IMR-90 (cell line): ENCODE measurements around the gene PTGDS. TPM values are rescaled to one million over a fixed set of nuclear protein-coding genes. Genes with fewer than 3 reads are reported as not detected.

Experiments used
- ATAC-seq: fragments of 200-7000 bp; cut with Tn5 transposase; 2 replicates; pipeline ENCODE4 v1.9.1; 2020; ENCODE audit warnings: low read depth, mild to moderate bottlenecking, moderate library complexity
- BruUV-seq: library from RNA; stranded (reverse); fragments of 400-500 nt; replicated peaks from 2 replicates; lab custom pipeline; 2021; lab: Mats Ljungman, UMichigan
- CTCF ChIA-PET: fragments of 300-600 bp; formaldehyde crosslinking; extraction: SDS; loops from one replicate; lab custom pipeline; 2021; ENCODE audit warnings: antibody characterized with exemption; lab: Yijun Ruan, JAX
- POLR2A ChIA-PET: fragments of 300-600 bp; sonication (Branson Sonifier 250); formaldehyde crosslinking; loops from one replicate; lab custom pipeline; 2022; ENCODE audit warnings: antibody characterized with exemption; ENCODE audit not compliant: unreplicated experiment; lab: Charles Lee
- DNase-seq: peaks from one replicate; pipeline ENCODE4 v3.0.0; 2013
- H2AFZ ChIP-seq: replicated peaks from 2 replicates; pipeline ENCODE3; 2013; ENCODE audit warnings: low read length, mild to moderate bottlenecking; ENCODE audit not compliant: poor library complexity
- H2AK5ac ChIP-seq: 2 replicates; pipeline ENCODE4 v1.6.1; 2013; ENCODE audit warnings: low read depth, low read length, inconsistent platforms
- H2AK9ac ChIP-seq: replicated peaks from 2 replicates; pipeline ENCODE3; 2013; ENCODE audit warnings: mild to moderate bottlenecking, low read depth, low read length, moderate library complexity; ENCODE audit not compliant: poor library complexity
- H2BK120ac ChIP-seq: 2 replicates; pipeline ENCODE4 v1.6.1; 2013; ENCODE audit warnings: low read depth, low read length, inconsistent platforms
- H2BK15ac ChIP-seq: 3 replicates; pipeline ENCODE4 v1.6.1; 2013; ENCODE audit warnings: low read depth, low read length, inconsistent platforms
- H2BK20ac ChIP-seq: 2 replicates; pipeline ENCODE4 v1.6.1; 2013; ENCODE audit warnings: low read depth, mild to moderate bottlenecking, inconsistent platforms, low read length, moderate library complexity
- H2BK5ac ChIP-seq: 2 replicates; pipeline ENCODE4 v1.6.1; 2013; ENCODE audit warnings: mild to moderate bottlenecking, low read depth, low read length, inconsistent platforms; ENCODE audit not compliant: poor library complexity, severe bottlenecking
- H3K14ac ChIP-seq: replicated peaks from 2 replicates; pipeline ENCODE4 v1.6.1; 2013; ENCODE audit warnings: low read depth, low read length, inconsistent platforms
- H3K18ac ChIP-seq: 2 replicates; pipeline ENCODE4 v1.6.1; 2013; ENCODE audit warnings: low read depth, low read length, control low read depth
- H3K23ac ChIP-seq: 2 replicates; pipeline ENCODE4 v1.6.1; 2013; ENCODE audit warnings: low read depth, low read length, inconsistent platforms
- H3K27ac ChIP-seq: 2 replicates; pipeline ENCODE4 v1.5.1; 2013; ENCODE audit warnings: mild to moderate bottlenecking, control low read depth, low read length; ENCODE audit not compliant: insufficient read depth
- H3K27me3 ChIP-seq: 2 replicates; pipeline ENCODE4 v1.6.1; 2013; ENCODE audit warnings: low read length; ENCODE audit not compliant: control insufficient read depth, insufficient read depth
- H3K36me3 ChIP-seq: 2 replicates; pipeline ENCODE4 v1.6.1; 2013; ENCODE audit warnings: low read length, mixed read lengths; ENCODE audit not compliant: control insufficient read depth, insufficient read depth
- H3K4ac ChIP-seq: 2 replicates; pipeline ENCODE4 v1.6.1; 2013; ENCODE audit warnings: low read depth, low read length, inconsistent platforms
- H3K4me1 ChIP-seq: 2 replicates; pipeline ENCODE4 v1.6.1; 2013; ENCODE audit warnings: low read length, mixed read lengths; ENCODE audit not compliant: control insufficient read depth, insufficient read depth
- H3K4me2 ChIP-seq: 2 replicates; pipeline ENCODE4 v1.6.1; 2013; ENCODE audit warnings: low read depth, mild to moderate bottlenecking, control low read depth, low read length, moderate library complexity
- H3K4me3 ChIP-seq: 2 replicates; pipeline ENCODE4 v1.5.1; 2013; ENCODE audit warnings: low read depth, mild to moderate bottlenecking, control low read depth, low read length, moderate library complexity; ENCODE audit not compliant: insufficient read depth
- H3K56ac ChIP-seq: 2 replicates; pipeline ENCODE4 v1.6.1; 2013; ENCODE audit warnings: low read length, inconsistent platforms; ENCODE audit not compliant: insufficient read depth; ENCODE audit errors: extremely low read depth
- H3K79me1 ChIP-seq, 2 experiments: 2 replicates each; pipeline ENCODE4 v1.6.1; 2013; ENCODE audit warnings: low read length in 2 of 2, inconsistent platforms in 1 of 2, low read depth in 1 of 2
- H3K9ac ChIP-seq: 2 replicates; pipeline ENCODE4 v1.6.1; 2013; ENCODE audit warnings: low read depth, low read length, control low read depth
- H3K9me1 ChIP-seq: 2 replicates; pipeline ENCODE4 v1.6.1; 2013; ENCODE audit warnings: low read length, inconsistent platforms; ENCODE audit not compliant: insufficient read depth
- H3K9me3 ChIP-seq: 2 replicates; pipeline ENCODE4 v1.6.1; 2013; ENCODE audit warnings: low read length; ENCODE audit not compliant: control insufficient read depth, insufficient read depth
- H4K20me1 ChIP-seq: 2 replicates; pipeline ENCODE4 v1.6.1; 2013; ENCODE audit warnings: low read length, inconsistent platforms; ENCODE audit not compliant: insufficient read depth
- H4K5ac ChIP-seq: 2 replicates; pipeline ENCODE4 v1.6.1; 2013; ENCODE audit warnings: mild to moderate bottlenecking, low read depth, low read length, control low read depth
- H4K8ac ChIP-seq, 2 experiments: 2 replicates each; pipeline ENCODE4 v1.6.1; 2013; ENCODE audit warnings: low read depth in 2 of 2, low read length in 2 of 2, control low read depth in 1 of 2, inconsistent platforms in 1 of 2
- H4K91ac ChIP-seq: 2 replicates; pipeline ENCODE4 v1.6.1; 2013; ENCODE audit warnings: low read depth, low read length, inconsistent platforms; ENCODE audit not compliant: insufficient read depth
- BHLHE40 ChIP-seq: fragments of 150-350 bp; IDR thresholded peaks from 2 replicates; pipeline ENCODE4 v1.6.1; 2016; ENCODE audit warnings: mild to moderate bottlenecking, low read depth, low read length
- CEBPB ChIP-seq: IDR thresholded peaks from 2 replicates; pipeline ENCODE4 v1.6.1; 2012; ENCODE audit warnings: low read depth, low read length, improper control_type of control experiment
- CHD1 ChIP-seq: IDR thresholded peaks from 2 replicates; pipeline ENCODE4 v1.6.1; 2012; ENCODE audit warnings: low read depth, low read length, improper control_type of control experiment
- FOS ChIP-seq: fragments of 150-350 bp; IDR thresholded peaks from 2 replicates; pipeline ENCODE4 v1.6.1; 2016; ENCODE audit warnings: low read depth, low read length
- MAFK ChIP-seq: IDR thresholded peaks from 2 replicates; pipeline ENCODE4 v1.6.1; 2012; ENCODE audit warnings: low read depth, low read length, improper control_type of control experiment
- MAZ ChIP-seq: IDR thresholded peaks from 2 replicates; pipeline ENCODE4 v1.6.1; 2012; ENCODE audit warnings: low read depth, mild to moderate bottlenecking, low read length, improper control_type of control experiment, moderate library complexity, borderline replicate concordance
- MXI1 ChIP-seq: IDR thresholded peaks from 2 replicates; pipeline ENCODE4 v1.6.1; 2012; ENCODE audit warnings: low read depth, mild to moderate bottlenecking, low read length, moderate library complexity, borderline replicate concordance
- NFE2L2 ChIP-seq: fragments of 150-350 bp; IDR thresholded peaks from 2 replicates; pipeline ENCODE4 v1.6.1; 2016; ENCODE audit warnings: low read depth, mild to moderate bottlenecking, low read length
- POLR2A ChIP-seq: IDR thresholded peaks from 2 replicates; pipeline ENCODE4 v1.6.1; 2012; ENCODE audit warnings: mild to moderate bottlenecking, low read depth, low read length
- RAD21 ChIP-seq: IDR thresholded peaks from 2 replicates; pipeline ENCODE4 v1.6.1; 2012; ENCODE audit warnings: low read length, improper control_type of control experiment
- RCOR1 ChIP-seq: IDR thresholded peaks from 2 replicates; pipeline ENCODE4 v1.6.1; 2012; ENCODE audit warnings: mild to moderate bottlenecking, low read length, improper control_type of control experiment; ENCODE audit not compliant: insufficient replicate concordance
- RFX5 ChIP-seq: IDR thresholded peaks from 2 replicates; pipeline ENCODE4 v1.8.0; 2012; ENCODE audit warnings: low read depth, mild to moderate bottlenecking, low read length, moderate library complexity
- SMC3 ChIP-seq: fragments of 150-350 bp; IDR thresholded peaks from 2 replicates; pipeline ENCODE4 v1.6.1; 2016; ENCODE audit warnings: low read depth, mild to moderate bottlenecking, antibody characterized with exemption, low read length, moderate library complexity
- WGBS, 2 experiments: methylation state at CpG; one replicate each; pipeline versions ENCODE4 v1.1.5 to v1.1.7; 2013; ENCODE audit warnings: missing lambda C conversion rate in 2 of 2; ENCODE audit not compliant: insufficient read length in 1 of 2; ENCODE audit errors: extremely low coverage in 2 of 2; 5-methylcytosine and 5-hydroxymethylcytosine counted together
- dilution Hi-C: fragments of 300-500 bp; cut with HindIII; formaldehyde crosslinking; loops from one replicate; pipeline ENCODE4 v1.14.3; 2018; ENCODE audit warnings: low sequenced_read_pairs; ENCODE audit not compliant: unreplicated experiment
- in situ Hi-C: fragments of 300-500 bp; cut with MboI; formaldehyde crosslinking; loops from 3 replicates; pipeline ENCODE4 v1.14.3; 2019; ENCODE audit warnings: low sequenced_read_pairs, inconsistent platforms, mixed read lengths
- intact Hi-C: fragments of 100-400 bp; cut with micrococcal nuclease; formaldehyde crosslinking; loops from 2 replicates; pipeline ENCODE4 v1.10.0; 2022
- polyA plus RNA-seq, 3 experiments: library from polyadenylated mRNA; depleted of rRNA; stranded (reverse); fragments of >200 nt; gene quantifications; 2 replicates each; pipeline ENCODE4 v1.2.3, GENCODE V29; 2012; ENCODE audit warnings: low replicate concordance in 1 of 3
- total RNA-seq: library from RNA; depleted of rRNA; stranded (reverse); fragments of >200 nt; gene quantifications from 2 replicates; pipeline ENCODE4 v1.2.3, GENCODE V29; 2012
- TF ChIP-seq, protein P1 (sequence below): fragments of 150-350 bp; IDR thresholded peaks from 2 replicates; pipeline ENCODE4 v1.6.1; 2017; ENCODE audit warnings: mild to moderate bottlenecking, antibody characterized with exemption, low read length, low read depth
- TF ChIP-seq, protein P2 (sequence below): conservative IDR thresholded peaks from 2 replicates; pipeline ENCODE4 v1.5.1; 2012; ENCODE audit warnings: mild to moderate bottlenecking, low read depth, low read length, improper control_type of control experiment
- TF ChIP-seq, protein P3 (sequence below): fragments of 150-350 bp; IDR thresholded peaks from 2 replicates; pipeline ENCODE4 v1.6.1; 2016; ENCODE audit warnings: low read depth, mild to moderate bottlenecking, low read length, moderate library complexity, borderline replicate concordance

PTGDS gene
- total and polyA plus RNA-seq, 2 of the 4 experiments (the other 2 are of a cell fraction) = 1.2 TPM; not detected in 1

DNA sequence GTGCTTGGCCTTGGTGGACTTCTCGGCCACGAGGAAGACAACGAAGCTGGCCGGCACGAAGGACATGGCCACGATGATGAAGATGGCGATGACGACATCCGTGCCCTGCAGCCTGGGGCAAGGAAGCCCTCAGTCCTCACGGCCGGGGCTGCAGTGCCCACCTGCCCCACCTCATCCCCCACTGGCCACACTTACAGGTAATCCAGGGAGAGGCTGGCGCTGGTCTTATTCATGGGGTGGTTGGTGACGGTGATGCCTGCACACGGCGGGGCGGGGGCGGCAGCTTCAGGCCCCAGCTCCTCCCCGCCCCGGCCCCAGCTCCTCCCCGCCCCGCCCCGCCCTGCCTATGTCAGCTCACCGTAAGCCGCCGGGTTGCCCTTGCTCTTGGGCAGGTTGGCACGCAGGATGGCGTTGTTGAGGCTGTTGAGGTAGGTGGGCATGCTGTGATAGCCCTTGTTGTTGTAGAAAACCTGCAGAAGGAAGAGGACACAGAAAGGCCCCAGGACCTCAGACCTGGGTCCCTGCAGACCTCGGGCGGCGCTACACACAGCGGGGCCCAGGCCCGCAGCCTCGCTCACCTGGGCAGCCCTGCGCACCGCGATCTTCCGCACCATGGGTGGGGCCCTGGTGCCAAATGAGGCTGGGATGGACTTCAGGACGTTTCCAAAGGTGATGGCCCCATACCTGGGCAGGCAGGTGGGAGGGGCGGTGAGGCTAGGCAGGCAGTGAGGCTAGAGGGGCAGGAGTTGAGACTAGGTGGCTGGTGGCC lies 34.8 kb downstream of the PTGDS start:
- Histone ChIP-seq H2AFZ (no peak overlapping the region), H4K5ac (no peak overlapping the region), H3K9me1 (no peaks in the 10 kb centered on the region), H3K18ac (no peak overlapping the region), H2BK120ac (no peak overlapping the region), H4K91ac (no peak overlapping the region), H2AK5ac (no peak overlapping the region), H2AK9ac (no peak overlapping the region), H3K23ac (no peak overlapping the region), H3K79me1 (no peaks in the 10 kb centered on the region), H3K4ac (no peak overlapping the region), H3K56ac (no peak overlapping the region), H3K9ac (no peak overlapping the region), H4K20me1 (no peaks in the 10 kb centered on the region; the same call in 1 of the 2 replicates), H3K4me2 (no peak overlapping the region), H2BK20ac (no peak overlapping the region), H4K8ac (no peak overlapping the region), H3K4me1 (peaks cover 7% of the 10 kb centered on the region), H3K27ac (no peak overlapping the region), H3K9me3 (no peaks in the 10 kb centered on the region), H3K4me3 (no peak overlapping the region), H2BK15ac (no peak overlapping the region), H3K27me3 (no peaks in the 10 kb centered on the region), H3K14ac (no peak overlapping the region), H3K36me3 (peaks cover 40% of the 10 kb centered on the region), H2BK5ac (no peak overlapping the region)
- TF ChIP-seq, protein P1, sequence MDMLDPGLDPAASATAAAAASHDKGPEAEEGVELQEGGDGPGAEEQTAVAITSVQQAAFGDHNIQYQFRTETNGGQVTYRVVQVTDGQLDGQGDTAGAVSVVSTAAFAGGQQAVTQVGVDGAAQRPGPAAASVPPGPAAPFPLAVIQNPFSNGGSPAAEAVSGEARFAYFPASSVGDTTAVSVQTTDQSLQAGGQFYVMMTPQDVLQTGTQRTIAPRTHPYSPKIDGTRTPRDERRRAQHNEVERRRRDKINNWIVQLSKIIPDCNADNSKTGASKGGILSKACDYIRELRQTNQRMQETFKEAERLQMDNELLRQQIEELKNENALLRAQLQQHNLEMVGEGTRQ = no peak
- TF ChIP-seq RCOR1 (no peak), CHD1 (no peak), MAZ (no peak), BHLHE40 (no peak), FOS (no peak), SMC3 (no peak), RAD21 (no peak), RFX5 (no peak), CEBPB (no peak), MAFK (no peak), MXI1 (no peak), NFE2L2 (no peak), POLR2A (no peak)
- TF ChIP-seq, protein P2, sequence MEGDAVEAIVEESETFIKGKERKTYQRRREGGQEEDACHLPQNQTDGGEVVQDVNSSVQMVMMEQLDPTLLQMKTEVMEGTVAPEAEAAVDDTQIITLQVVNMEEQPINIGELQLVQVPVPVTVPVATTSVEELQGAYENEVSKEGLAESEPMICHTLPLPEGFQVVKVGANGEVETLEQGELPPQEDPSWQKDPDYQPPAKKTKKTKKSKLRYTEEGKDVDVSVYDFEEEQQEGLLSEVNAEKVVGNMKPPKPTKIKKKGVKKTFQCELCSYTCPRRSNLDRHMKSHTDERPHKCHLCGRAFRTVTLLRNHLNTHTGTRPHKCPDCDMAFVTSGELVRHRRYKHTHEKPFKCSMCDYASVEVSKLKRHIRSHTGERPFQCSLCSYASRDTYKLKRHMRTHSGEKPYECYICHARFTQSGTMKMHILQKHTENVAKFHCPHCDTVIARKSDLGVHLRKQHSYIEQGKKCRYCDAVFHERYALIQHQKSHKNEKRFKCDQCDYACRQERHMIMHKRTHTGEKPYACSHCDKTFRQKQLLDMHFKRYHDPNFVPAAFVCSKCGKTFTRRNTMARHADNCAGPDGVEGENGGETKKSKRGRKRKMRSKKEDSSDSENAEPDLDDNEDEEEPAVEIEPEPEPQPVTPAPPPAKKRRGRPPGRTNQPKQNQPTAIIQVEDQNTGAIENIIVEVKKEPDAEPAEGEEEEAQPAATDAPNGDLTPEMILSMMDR = no peak
- TF ChIP-seq, protein P3, sequence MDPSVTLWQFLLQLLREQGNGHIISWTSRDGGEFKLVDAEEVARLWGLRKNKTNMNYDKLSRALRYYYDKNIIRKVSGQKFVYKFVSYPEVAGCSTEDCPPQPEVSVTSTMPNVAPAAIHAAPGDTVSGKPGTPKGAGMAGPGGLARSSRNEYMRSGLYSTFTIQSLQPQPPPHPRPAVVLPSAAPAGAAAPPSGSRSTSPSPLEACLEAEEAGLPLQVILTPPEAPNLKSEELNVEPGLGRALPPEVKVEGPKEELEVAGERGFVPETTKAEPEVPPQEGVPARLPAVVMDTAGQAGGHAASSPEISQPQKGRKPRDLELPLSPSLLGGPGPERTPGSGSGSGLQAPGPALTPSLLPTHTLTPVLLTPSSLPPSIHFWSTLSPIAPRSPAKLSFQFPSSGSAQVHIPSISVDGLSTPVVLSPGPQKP = no peak
- dilution Hi-C loops = no loop called here
- 98% methylated on average over 10 of the region's 39 CpGs; no CpG with 5 or more reads in 1 of the 2 experiments for WGBS, 2 experiments
- intact Hi-C loops = no loop called here
- ATAC-seq (no peak), DNase-seq (no peak)
- in situ Hi-C loops = no loop called here
- BruUV-seq = no TSS peak
- POLR2A ChIA-PET = no interaction called here
- CTCF ChIA-PET = no interaction called here
